ENCODE data around the gene SYMPK. TPM values are rescaled to one million over a fixed set of nuclear protein-coding genes. Genes with fewer than 3 reads are reported as not detected.

SYMPK gene
- total and polyA plus RNA-seq, 7 experiments from 2014 or later = 9.9 to 110 (median 84.2) TPM

GRCh38 chr19:45821570-45821969, 41.4 kb downstream of the SYMPK start:
- Mint-ChIP-seq H3K9me3 (no peaks in the 10 kb centered on the region), H3K27me3 (no peaks in the 10 kb centered on the region), H3K4me1 (peaks cover 0 to 12% (median 9%) of the 10 kb centered on the region in 7 donors), H3K36me3 (peaks cover 0 to 13% (median 9%) of the 10 kb centered on the region in 5 donors), H3K4me3 (no peak overlapping the region), H3K27ac (no peak overlapping the region)
- Histone ChIP-seq H3K27ac (ENCODE audit: low read depth, low read length) (no peak overlapping the region), H3K27me3 (ENCODE audit: control insufficient read depth in 2 of 2, insufficient read depth in 2 of 2, low read length in 2 of 2) (no peaks in the 10 kb centered on the region), H3K4me3 (ENCODE audit: low read length) (no peak overlapping the region), H3K36me3 (ENCODE audit: control insufficient read depth in 2 of 3, insufficient read depth in 3 of 3, low read length in 3 of 3) (peaks cover 0 to 72% (median 9%) of the 10 kb centered on the region in 3 experiments), H3K4me1 (ENCODE audit: control insufficient read depth in 2 of 2, insufficient read depth in 2 of 2, low read length in 2 of 2) (no peaks in the 10 kb centered on the region), H3K9me3 (ENCODE audit: control insufficient read depth in 2 of 3, low read length in 3 of 3) (no peaks in the 10 kb centered on the region)
- DNase-seq = no peak
- POLR2A ChIA-PET = no interaction called here
- CTCF ChIA-PET = no interaction called here
- ATAC-seq = no peak
- intact Hi-C loops (cut with micrococcal nuclease) = no loop called here

GRCh38 chr19:45821103-45821521, 41.8 kb downstream of the SYMPK start:
- DNase-seq (no peak), ATAC-seq (no peak)
- Mint-ChIP-seq H3K36me3 (peaks cover 0 to 13% (median 9%) of the 10 kb centered on the region in 5 donors), H3K4me1 (peaks cover 0 to 12% (median 9%) of the 10 kb centered on the region in 7 donors), H3K9me3 (no peaks in the 10 kb centered on the region), H3K27ac (peak overlapping the region in 1 of 9 donors; percentile 62), H3K4me3 (no peak overlapping the region), H3K27me3 (no peaks in the 10 kb centered on the region)
- H3K36me3 ChIP-seq (ENCODE audit: control insufficient read depth in 2 of 3, insufficient read depth in 3 of 3, low read length in 3 of 3) = peaks cover 0 to 67% (median 6%) of the 10 kb centered on the region in 3 experiments
- POLR2A ChIA-PET = no interaction called here
- CTCF ChIA-PET = no interaction called here
- H3K4me3 ChIP-seq (ENCODE audit: low read length) = no peak overlapping the region
- no peaks in the 10 kb centered on the region for H3K9me3 ChIP-seq (ENCODE audit: control insufficient read depth in 2 of 3, low read length in 3 of 3)
- H3K27ac ChIP-seq (ENCODE audit: low read depth, low read length) = no peak overlapping the region
- no peaks in the 10 kb centered on the region for H3K27me3 ChIP-seq (ENCODE audit: control insufficient read depth in 2 of 2, insufficient read depth in 2 of 2, low read length in 2 of 2)
- no peaks in the 10 kb centered on the region for H3K4me1 ChIP-seq (ENCODE audit: control insufficient read depth in 2 of 2, insufficient read depth in 2 of 2, low read length in 2 of 2)
- intact Hi-C loops (cut with micrococcal nuclease) = no loop called here

- intact Hi-C loops (cut with micrococcal nuclease) = no loop called here
- CTCF ChIA-PET = interaction anchor here (0.5 kb wide), 1 partner anchor 460 kb away, joined by 3 read pairs; no protein-coding TSS in a partner anchor
Measured at GRCh38 chr19:45820413-45821102, 42.4 kb downstream of the SYMPK start.

GRCh38 chr19:45819769-45820168, 43.2 kb downstream of the SYMPK start:
- intact Hi-C loops (cut with micrococcal nuclease) = loop anchor here in 1 of 2 donors (5.0 kb wide), 1 partner anchor 43 kb away; the partner anchor contains the start of genes FOXA3 and SYMPK
- ChIA-PET POLR2A (no interaction called here), CTCF (interaction anchor here (0.6 kb wide), 1 partner anchor 116 kb away, joined by 3 read pairs; no protein-coding TSS in a partner anchor)
- Mint-ChIP-seq H3K27ac (peak overlapping the region in 1 of 9 donors; percentile 42), H3K9me3 (no peaks in the 10 kb centered on the region), H3K4me1 (peaks cover 0 to 12% (median 9%) of the 10 kb centered on the region in 7 donors), H3K27me3 (no peaks in the 10 kb centered on the region), H3K4me3 (no peak overlapping the region), H3K36me3 (peaks cover 0 to 10% (median 7%) of the 10 kb centered on the region in 5 donors)
- Histone ChIP-seq H3K27me3 (ENCODE audit: control insufficient read depth in 2 of 2, insufficient read depth in 2 of 2, low read length in 2 of 2) (no peaks in the 10 kb centered on the region), H3K27ac (ENCODE audit: low read depth, low read length) (no peak overlapping the region), H3K4me3 (ENCODE audit: low read length) (no peak overlapping the region), H3K4me1 (ENCODE audit: control insufficient read depth in 2 of 2, insufficient read depth in 2 of 2, low read length in 2 of 2) (peaks cover 0 to 4% of the 10 kb centered on the region in 2 donors), H3K36me3 (ENCODE audit: control insufficient read depth in 2 of 3, insufficient read depth in 3 of 3, low read length in 3 of 3) (peaks cover 0 to 54% (median 1%) of the 10 kb centered on the region in 3 experiments), H3K9me3 (ENCODE audit: control insufficient read depth in 2 of 3, low read length in 3 of 3) (no peaks in the 10 kb centered on the region)
- ATAC-seq = no peak
- no peak for DNase-seq

More at GRCh38 chr19:45820413-45821102, 42.4 kb downstream of the SYMPK start:
- Mint-ChIP-seq H3K27me3 (no peaks in the 10 kb centered on the region), H3K4me1 (peaks cover 0 to 12% (median 9%) of the 10 kb centered on the region in 7 donors), H3K36me3 (peaks cover 0 to 11% (median 7%) of the 10 kb centered on the region in 5 donors), H3K4me3 (no peak overlapping the region), H3K27ac (peak overlapping the region in 2 of 9 donors; percentile 12 to 36), H3K9me3 (no peaks in the 10 kb centered on the region)
- no peaks in the 10 kb centered on the region for H3K9me3 ChIP-seq (ENCODE audit: control insufficient read depth in 2 of 3, low read length in 3 of 3)
- H3K27ac ChIP-seq (ENCODE audit: low read depth, low read length) = no peak overlapping the region
- no peak for DNase-seq
- no peak for ATAC-seq
- H3K4me1 ChIP-seq (ENCODE audit: control insufficient read depth in 2 of 2, insufficient read depth in 2 of 2, low read length in 2 of 2) = peaks cover 0 to 4% of the 10 kb centered on the region in 2 donors
- POLR2A ChIA-PET = no interaction called here
- H3K27me3 ChIP-seq (ENCODE audit: control insufficient read depth in 2 of 2, insufficient read depth in 2 of 2, low read length in 2 of 2) = no peaks in the 10 kb centered on the region
- H3K36me3 ChIP-seq (ENCODE audit: control insufficient read depth in 2 of 3, insufficient read depth in 3 of 3, low read length in 3 of 3) = peaks cover 0 to 62% (median 6%) of the 10 kb centered on the region in 3 experiments
- H3K4me3 ChIP-seq (ENCODE audit: low read length) = no peak overlapping the region

GRCh38 chr19:45817725-45818301, 45.1 kb downstream of the SYMPK start:
- Histone ChIP-seq H3K27me3 (ENCODE audit: control insufficient read depth in 2 of 2, insufficient read depth in 2 of 2, low read length in 2 of 2) (no peaks in the 10 kb centered on the region), H3K4me3 (ENCODE audit: low read length) (no peak overlapping the region), H3K9me3 (ENCODE audit: control insufficient read depth in 2 of 3, low read length in 3 of 3) (no peaks in the 10 kb centered on the region), H3K36me3 (ENCODE audit: control insufficient read depth in 2 of 3, insufficient read depth in 3 of 3, low read length in 3 of 3) (peaks cover 0 to 34% (median 0%) of the 10 kb centered on the region in 3 experiments), H3K27ac (ENCODE audit: low read depth, low read length) (no peak overlapping the region), H3K4me1 (ENCODE audit: control insufficient read depth in 2 of 2, insufficient read depth in 2 of 2, low read length in 2 of 2) (peaks cover 0 to 4% of the 10 kb centered on the region in 2 donors)
- H3K27ac Mint-ChIP-seq = no peak overlapping the region
- no peaks in the 10 kb centered on the region for H3K9me3 Mint-ChIP-seq
- POLR2A ChIA-PET = no interaction called here
- ATAC-seq (no peak), DNase-seq (no peak)
- intact Hi-C loops (cut with micrococcal nuclease) = loop anchor here (1.0 to 5.0 kb wide), 7 partner anchors 39 to 198 kb away; partner anchors contain the start of genes SYMPK (in 2 of the 2), FOXA3 (in 1 of the 2) and MYPOP (in 1 of the 2)
- peaks cover 0 to 7% (median 5%) of the 10 kb centered on the region in 7 donors for H3K4me1 Mint-ChIP-seq
- peaks cover 0 to 8% (median 3%) of the 10 kb centered on the region in 5 donors for H3K36me3 Mint-ChIP-seq
- H3K27me3 Mint-ChIP-seq = peaks cover 0 to 16% (median 12%) of the 10 kb centered on the region in 5 donors
- no peak overlapping the region for H3K4me3 Mint-ChIP-seq
- CTCF ChIA-PET = interaction anchor here (1.2 to 2.4 kb wide), 7 partner anchors 10 to 192 kb away, joined by 3 to 12 read pairs (median 6); partner anchors contain the start of genes IRF2BP1 and SIX5

- intact Hi-C loops (cut with micrococcal nuclease) = loop anchor here (1.0 to 5.0 kb wide), 7 partner anchors 38 to 199 kb away; partner anchors contain the start of genes SYMPK (in 2 of the 2), FOXA3 (in 1 of the 2) and MYPOP (in 1 of the 2)
- Histone ChIP-seq H3K27ac (ENCODE audit: low read depth, low read length) (no peak overlapping the region), H3K4me3 (ENCODE audit: low read length) (no peak overlapping the region), H3K27me3 (ENCODE audit: control insufficient read depth in 2 of 2, insufficient read depth in 2 of 2, low read length in 2 of 2) (no peaks in the 10 kb centered on the region), H3K36me3 (ENCODE audit: control insufficient read depth in 2 of 3, insufficient read depth in 3 of 3, low read length in 3 of 3) (peaks cover 0 to 28% (median 0%) of the 10 kb centered on the region in 3 experiments), H3K4me1 (ENCODE audit: control insufficient read depth in 2 of 2, insufficient read depth in 2 of 2, low read length in 2 of 2) (peaks cover 0 to 4% of the 10 kb centered on the region in 2 donors), H3K9me3 (ENCODE audit: control insufficient read depth in 2 of 3, low read length in 3 of 3) (no peaks in the 10 kb centered on the region)
- H3K4me3 Mint-ChIP-seq = peak overlapping the region in 5 of 10 donors; percentile 16 to 54 (median 45)
- peaks cover 0 to 8% (median 3%) of the 10 kb centered on the region in 5 donors for H3K36me3 Mint-ChIP-seq
- no peaks in the 10 kb centered on the region for H3K9me3 Mint-ChIP-seq
- CTCF ChIA-PET = interaction anchor here (0.6 to 2.4 kb wide), 10 partner anchors 9 to 192 kb away, joined by 3 to 12 read pairs (median 5); partner anchors contain the start of genes IRF2BP1, SIX5 and SYMPK
- peaks cover 0 to 7% (median 5%) of the 10 kb centered on the region in 7 donors for H3K4me1 Mint-ChIP-seq
- ATAC-seq = peak; percentile 100
- peak overlapping the region in 7 of 9 donors; percentile 25 to 93 (median 42) for H3K27ac Mint-ChIP-seq
- peaks cover 0 to 20% (median 17%) of the 10 kb centered on the region in 5 donors for H3K27me3 Mint-ChIP-seq
- peak; percentile 88 to 96 (median 93) for DNase-seq
- POLR2A ChIA-PET = interaction anchor here (1.2 kb wide), 1 partner anchor 48 kb away, joined by 5 read pairs; the partner anchor contains the start of gene SIX5
Measured at GRCh38 chr19:45817010-45817724, 45.8 kb downstream of the SYMPK start.
